PC-9 (cell line): ENCODE data around the gene LCTL.

ENCODE experiments used
- CTCF ChIP-seq: fragments of 200-600 bp; sonication (generic); conservative IDR thresholded peaks from 2 replicates; pipeline ENCODE4 v1.6.1; 2017; ENCODE audit warnings: mixed run types, antibody characterized with exemption, mild to moderate bottlenecking, moderate library complexity
- EZH2 ChIP-seq: fragments of 200-600 bp; sonication (generic); IDR thresholded peaks from 2 replicates; pipeline ENCODE4 v1.8.0; 2017; ENCODE audit warnings: antibody characterized with exemption, low read depth

GRCh38 chr15:66591322-66591862, 25.6 kb upstream of the LCTL start:
- TF ChIP-seq CTCF (no peak), EZH2 (no peak)
